Testis (tissue), 5 donors: Measurements from ENCODE around the gene RHBDD3. TPM values are rescaled to one million over a fixed set of nuclear protein-coding genes. Genes with fewer than 3 reads are reported as not detected.

Experiments used
- DNase-seq: peaks from one replicate; pipeline ENCODE4 v3.0.0-alpha.2; 2019
- H3K27ac ChIP-seq, 2 donors: fragments of 200-600 bp; sonication (generic); one replicate each; pipeline ENCODE4 v1.5.1; 2019
- H3K27me3 ChIP-seq: fragments of 200-600 bp; sonication (generic); one replicate; pipeline ENCODE4 v1.5.1; 2019
- H3K36me3 ChIP-seq: fragments of 200-600 bp; sonication (generic); one replicate; pipeline ENCODE4 v1.5.1; 2017; ENCODE audit warnings: low read depth; ENCODE audit errors: missing control alignments
- H3K4me1 ChIP-seq: fragments of 200-600 bp; sonication (generic); one replicate; pipeline ENCODE4 v1.5.1; 2019
- H3K4me3 ChIP-seq, 2 donors: fragments of 200-600 bp; sonication (generic); one replicate each; pipeline ENCODE4 v1.5.1; 2017 to 2019
- H3K9me3 ChIP-seq: fragments of 200-600 bp; sonication (generic); one replicate; pipeline ENCODE4 v1.5.1; 2017
- CTCF ChIP-seq, 3 experiments: fragments of 450-650 bp in 2 of 3; fragments of 200-600 bp in 1 of 3; sonication (generic) in 1 of 3; IDR thresholded peaks; one replicate each; pipeline ENCODE4 v1.5.1; 2016 to 2019; ENCODE audit warnings: antibody characterized with exemption in 3 of 3, mild to moderate bottlenecking in 2 of 3, moderate library complexity in 1 of 3
- POLR2A ChIP-seq: fragments of 450-650 bp; IDR thresholded peaks from one replicate; pipeline ENCODE4 v1.6.1; 2017; ENCODE audit warnings: antibody characterized with exemption, mild to moderate bottlenecking, moderate library complexity
- WGBS, 2 donors: methylation state at CpG; one replicate each; pipeline ENCODE4 v1.1.5; 2018; 5-methylcytosine and 5-hydroxymethylcytosine counted together
- intact Hi-C: fragments of 100-400 bp; cut with DNase I; formaldehyde crosslinking; loops from one replicate; pipeline ENCODE4 v1.15.1; 2023; ENCODE audit warnings: low total_unique reads
- long read RNA-seq, 2 donors: transcript quantifications; one replicate each; lab custom pipeline, GENCODE V29; 2026
- polyA plus RNA-seq: library from polyadenylated mRNA; stranded (reverse); fragments of 350-450 nt; fragmentation: Illumina TruSeq; extraction: RNeasy Lipid Tissue Mini Kit (QIAGEN cat#74804); gene quantifications from one replicate; pipeline ENCODE4 v1.2.3, GENCODE V29; 2014; ENCODE audit warnings: low read depth, low replicate concordance; ENCODE audit not compliant: insufficient read depth
- total RNA-seq, 2 donors: library from RNA; depleted of rRNA; stranded (reverse); fragments of >200 nt; gene quantifications; one replicate each; pipeline ENCODE4 v1.2.3, GENCODE V29; 2016

The RHBDD3 gene
- total RNA-seq (10 to 100 TPM; 66.8 to 99.2 TPM), polyA plus RNA-seq (55.1 TPM)
- long read RNA-seq, donor 1, transcript RHBDD3-206 (3 exons, 999 nt), result minor isoform, 5 of 12 reads
- long read RNA-seq, donor 1, transcript RHBDD3-201 (7 exons, 1,794 nt), result major isoform, 7 of 12 reads
- long read RNA-seq, donor 1, partial matches to known transcripts, result 0 of 12 reads
- long read RNA-seq, donor 1, other reads (novel, unspliced or antisense), result 0 of 12 reads
- long read RNA-seq, donor 2, transcript RHBDD3-201 (7 exons, 1,794 nt), result major isoform, 5 of 11 reads
- long read RNA-seq, donor 2, transcript RHBDD3-206 (3 exons, 999 nt), result major isoform, 5 of 11 reads
- long read RNA-seq, donor 2, partial matches to known transcripts, result 0 of 11 reads
- long read RNA-seq, donor 2, other reads (novel, unspliced or antisense), result 0 of 11 reads

- TF ChIP-seq CTCF (IDR thresholded peaks at IDR 0.05) (peak in 1 of 3 experiments; percentile 24), POLR2A (peak; percentile 67)
- intact Hi-C loops, result no loop called here
- peak; percentile 96 for DNase-seq
- WGBS, 2 donors, result 0 to 1% methylated on average over 30 to 67 of the region's 67 CpGs
- Histone ChIP-seq H3K4me1 (peaks cover 46% of the 10 kb centered on the region), H3K9me3 (no peaks in the 10 kb centered on the region), H3K27me3 (no peaks in the 10 kb centered on the region), H3K36me3 (no peaks in the 10 kb centered on the region), H3K27ac (peak within 1 kb of the TSS; percentile 95 to 99), H3K4me3 (peak within 1 kb of the TSS; percentile 96 to 98)
Measured at GRCh38 chr22:29267858-29268510, at the start of gene RHBDD3, which contains the start of gene EWSR1. RHBDD3 (minus strand) TSS chr22:29267981; CDS start chr22:29265626, 2,355 bp downstream. EWSR1 (plus strand) TSS chr22:29268268; CDS start chr22:29268337, 69 bp downstream.

DNA sequence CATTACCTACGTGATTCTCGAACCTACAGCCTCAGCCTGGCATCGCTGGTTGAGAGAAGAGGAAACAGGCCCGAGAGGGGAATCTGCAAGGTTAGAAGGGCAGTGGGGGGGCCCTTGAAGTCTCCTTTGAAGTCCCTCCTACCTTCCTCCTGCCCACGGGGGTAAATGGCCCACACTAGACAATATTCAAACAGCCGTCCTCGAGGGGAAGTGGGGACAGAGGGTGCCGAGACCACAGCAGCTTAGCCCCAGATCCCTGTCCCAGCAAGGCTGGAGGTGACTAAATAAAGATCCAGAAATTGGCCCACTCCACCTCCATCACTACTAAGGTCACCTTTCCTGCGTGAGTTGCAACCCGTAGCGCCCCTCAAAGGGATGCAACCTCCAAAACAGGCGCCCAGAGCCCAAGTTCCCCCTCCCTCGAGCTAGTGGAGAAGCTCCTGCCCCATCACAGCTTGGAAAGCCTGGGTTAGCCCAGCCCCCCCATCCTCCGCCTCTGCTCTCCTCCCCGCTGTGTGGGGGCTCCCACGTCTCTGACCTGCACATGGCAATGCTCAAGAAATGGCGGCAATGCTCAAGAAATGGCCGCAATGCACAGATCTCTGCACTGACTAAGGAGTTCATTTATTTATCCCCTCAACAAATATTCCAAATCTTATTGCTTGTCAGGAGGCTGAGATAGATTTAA is 48.5 kb upstream of the RHBDD3 start:
- Histone ChIP-seq H3K9me3 (no peaks in the 10 kb centered on the region), H3K27ac (no peak overlapping the region), H3K4me1 (peaks cover 21% of the 10 kb centered on the region), H3K36me3 (no peaks in the 10 kb centered on the region), H3K4me3 (peak overlapping the region in 1 of 2 donors; percentile 44), H3K27me3 (no peaks in the 10 kb centered on the region)
- WGBS, 2 donors, result 41 to 55% methylated on average over 14 to 18 of the region's 18 CpGs
- no peak for DNase-seq
- intact Hi-C loops, result no loop called here
- no peak for TF ChIP-seq POLR2A
- TF ChIP-seq CTCF (IDR thresholded peaks at IDR 0.05), result no peak

GRCh38 chr22:29315286-29316140 is 47.7 kb upstream of the RHBDD3 start, which contains the start of gene RASL10A:
RASL10A (minus strand) TSS chr22:29315697; CDS start chr22:29315246, 451 bp downstream.
- 0 to 2% methylated on average over 15 to 103 of the region's 103 CpGs for WGBS, 2 donors
- peak within 1 kb of the TSS; percentile 24 to 44 for H3K4me3 ChIP-seq
- no peak within 1 kb of the TSS for H3K27ac ChIP-seq
- DNase-seq, result no peak
- H3K4me1 ChIP-seq, result peaks cover 27% of the 10 kb centered on the region
- intact Hi-C loops, result no loop called here
- H3K9me3 ChIP-seq, result no peaks in the 10 kb centered on the region
- TF ChIP-seq CTCF (IDR thresholded peaks at IDR 0.05) (no peak), POLR2A (no peak)
- no peaks in the 10 kb centered on the region for H3K27me3 ChIP-seq
- H3K36me3 ChIP-seq, result no peaks in the 10 kb centered on the region

DNA sequence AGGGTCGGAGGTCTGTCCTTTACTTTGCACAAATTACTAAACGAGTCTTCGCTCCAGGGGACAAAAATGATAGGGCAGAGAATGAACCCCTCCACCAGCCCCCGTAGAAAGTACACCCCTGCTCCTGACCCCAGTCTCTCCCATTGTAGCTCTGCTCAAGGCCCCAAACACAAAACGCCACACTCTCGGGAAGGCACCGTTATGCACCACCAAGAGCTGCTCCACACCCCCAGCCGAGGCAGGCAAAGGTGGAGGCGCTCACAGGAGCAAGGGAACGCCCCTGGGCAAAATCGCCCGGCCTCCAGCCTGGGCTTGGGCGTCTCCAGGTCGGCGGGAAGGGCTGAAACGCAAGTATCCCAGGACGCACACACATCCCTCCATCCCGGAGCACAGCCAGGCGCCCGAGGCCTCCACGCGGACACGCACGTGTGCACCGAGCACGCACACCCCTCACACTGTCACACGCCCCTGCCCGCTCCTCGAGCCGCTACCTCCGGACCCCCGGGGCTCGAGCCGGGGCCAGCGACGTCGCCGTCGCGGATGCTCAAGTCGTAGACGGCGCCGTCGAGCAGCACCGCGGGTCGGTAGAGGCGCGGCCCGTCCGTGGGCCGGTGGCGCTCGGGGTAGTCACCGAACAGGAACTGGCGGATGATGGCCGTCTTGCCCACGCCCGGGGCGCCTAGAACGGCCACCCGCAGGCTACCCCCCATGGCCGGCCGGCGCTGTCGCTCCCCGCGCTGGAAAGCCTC is 46.9 kb upstream of the RHBDD3 start:
- intact Hi-C loops, result no loop called here
- WGBS, 2 donors, result 4 to 29% methylated on average over 4 to 66 of the region's 69 CpGs
- H3K4me1 ChIP-seq, result peaks cover 35% of the 10 kb centered on the region

More for the DNA sequence above, 46.9 kb upstream of the RHBDD3 start:
- H3K27me3 ChIP-seq, result no peaks in the 10 kb centered on the region
- TF ChIP-seq POLR2A (no peak), CTCF (IDR thresholded peaks at IDR 0.05) (no peak)
- H3K36me3 ChIP-seq, result no peaks in the 10 kb centered on the region
- DNase-seq, result no peak
- no peak overlapping the region for H3K27ac ChIP-seq
- no peaks in the 10 kb centered on the region for H3K9me3 ChIP-seq
- H3K4me3 ChIP-seq, result peak overlapping the region; percentile 15 to 24
